HCT116 (cell line): Measurements from ENCODE around the gene CLIC6. TPM values are rescaled to one million over a fixed set of nuclear protein-coding genes. Genes with fewer than 3 reads are reported as not detected.

Experiments used
- ATAC-seq: fragments of 200-7000 bp; cut with Tn5 transposase; 2 replicates; pipeline ENCODE4 v1.9.1; 2020; ENCODE audit warnings: mild to moderate bottlenecking, moderate library complexity
- BruUV-seq: library from RNA; stranded (reverse); fragments of 400-500 nt; replicated peaks from 2 replicates; lab custom pipeline; 2021; lab: Mats Ljungman, UMichigan
- CTCF ChIA-PET: fragments of 300-600 bp; sonication (Branson Sonifier 250); formaldehyde crosslinking; loops from one replicate; lab custom pipeline; 2021; ENCODE audit warnings: antibody characterized with exemption; lab: Charles Lee
- POLR2A ChIA-PET: fragments of 300-600, 350-600 bp; sonication (Branson Sonifier 250); formaldehyde crosslinking; loops from one replicate; lab custom pipeline; 2021; ENCODE audit warnings: antibody characterized with exemption; lab: Charles Lee
- RAD21 ChIA-PET, 2 experiments: fragments of 300-600 bp; sonication (Branson Sonifier 250); formaldehyde crosslinking; loops; one replicate each; lab custom pipeline; 2023; ENCODE audit warnings: low total read pairs in 2 of 2; ENCODE audit not compliant: uncharacterized antibody in 2 of 2, unreplicated experiment in 2 of 2, low non-redundant PET in 1 of 2; lab: Charles Lee
- DNase-seq: peaks from one replicate; pipeline ENCODE4 v3.0.0-alpha.2; 2010; ENCODE audit warnings: low read depth, low spot score
- H2AFZ ChIP-seq: fragments of 200-600 bp; shearing (Covaris generic), sonication (generic); 2 replicates; pipeline ENCODE4 v1.6.1; 2017; ENCODE audit warnings: low read depth, mixed run types, mixed read lengths, antibody characterized with exemption, low read length; ENCODE audit not compliant: poor library complexity, severe bottlenecking
- H3K27ac ChIP-seq: 2 replicates; pipeline ENCODE4 v1.5.1; 2012; ENCODE audit warnings: low read depth, low read length
- H3K27me3 ChIP-seq: fragments of 200-600 bp; sonication (generic); 2 replicates; pipeline ENCODE4 v1.6.1; 2016; ENCODE audit warnings: mixed run types, low read length, mixed read lengths; ENCODE audit not compliant: insufficient read depth
- H3K36me3 ChIP-seq, 2 experiments: fragments of 200-500 bp in 1 of 2; fragments of 200-600 bp in 1 of 2; sonication (Bioruptor generic) in 1 of 2; sonication (generic) in 1 of 2; 2 replicates each; pipeline versions ENCODE4 v1.5.1 to v1.6.1; 2014 to 2016; ENCODE audit warnings: low read length in 2 of 2, inconsistent platforms in 1 of 2, mixed read lengths in 1 of 2, mixed run types in 1 of 2; ENCODE audit not compliant: insufficient read depth in 2 of 2, control insufficient read depth in 1 of 2
- H3K4me1 ChIP-seq, 2 experiments: fragments of 200-600 bp in 1 of 2; sonication (generic) in 1 of 2; 2 replicates each; pipeline versions ENCODE4 v1.5.1 to v1.6.1; 2012 to 2017; ENCODE audit warnings: low read length in 2 of 2, inconsistent platforms in 1 of 2, mild to moderate bottlenecking in 1 of 2, mixed read lengths in 1 of 2, mixed run types in 1 of 2, moderate library complexity in 1 of 2; ENCODE audit not compliant: insufficient read depth in 2 of 2, control insufficient read depth in 1 of 2
- H3K4me2 ChIP-seq: fragments of 200-600 bp; sonication (generic); 2 replicates; pipeline ENCODE4 v1.6.1; 2017; ENCODE audit warnings: mixed run types, low read length, mixed read lengths
- H3K4me3 ChIP-seq, 2 experiments: fragments of 200-600 bp in 1 of 2; sonication (generic) in 1 of 2; replicated peaks in 1 of 2; 2 replicates each; pipeline ENCODE4 v1.5.1; 2011 to 2016; ENCODE audit warnings: low read length in 2 of 2, control low read depth in 1 of 2, low read depth in 1 of 2, mild to moderate bottlenecking in 1 of 2, mixed read lengths in 1 of 2, mixed run types in 1 of 2
- H3K79me2 ChIP-seq: fragments of 200-600 bp; sonication (generic); 2 replicates; pipeline ENCODE4 v1.6.1; 2017; ENCODE audit warnings: mild to moderate bottlenecking, mixed run types, low read length, moderate library complexity, mixed read lengths; ENCODE audit not compliant: insufficient read depth
- H3K9ac ChIP-seq: fragments of 200-600 bp; sonication (generic); 2 replicates; pipeline ENCODE4 v1.6.1; 2016; ENCODE audit warnings: low read length, mixed read lengths
- H3K9me2 ChIP-seq: fragments of 200-600 bp; sonication (generic), shearing (Covaris generic); 2 replicates; pipeline ENCODE4 v1.6.1; 2017; ENCODE audit warnings: mixed run types, mild to moderate bottlenecking, moderate library complexity; ENCODE audit not compliant: insufficient read depth
- H3K9me3 ChIP-seq, 2 experiments: fragments of 200-500 bp in 1 of 2; fragments of 200-600 bp in 1 of 2; sonication (Bioruptor generic) in 1 of 2; sonication (generic) in 1 of 2; 2 replicates each; pipeline ENCODE4 v1.6.1; 2014 to 2017; ENCODE audit warnings: low read length in 2 of 2, mixed read lengths in 2 of 2, inconsistent platforms in 1 of 2, low read depth in 1 of 2, mild to moderate bottlenecking in 1 of 2, mixed run types in 1 of 2, moderate library complexity in 1 of 2; ENCODE audit not compliant: control insufficient read depth in 1 of 2, insufficient read depth in 1 of 2
- H4K20me1 ChIP-seq: fragments of 200-600 bp; sonication (generic), shearing (Covaris generic); 2 replicates; pipeline ENCODE4 v1.6.1; 2017; ENCODE audit warnings: mixed run types, mild to moderate bottlenecking, moderate library complexity; ENCODE audit not compliant: insufficient read depth
- ATF3 ChIP-seq: IDR thresholded peaks from 2 replicates; pipeline ENCODE4 v1.6.1; 2012
- CEBPB ChIP-seq: IDR thresholded peaks from 2 replicates; pipeline ENCODE4 v1.6.1; 2012; ENCODE audit warnings: low read depth
- CTCF ChIP-seq, 3 experiments: fragments of 200-600 bp in 1 of 3; sonication (generic) in 1 of 3; IDR thresholded peaks in 2 of 3; conservative IDR thresholded peaks in 1 of 3; 2 replicates each; pipeline ENCODE4 v1.5.1; 2012 to 2017; ENCODE audit warnings: low read depth in 2 of 3, low read length in 2 of 3, antibody characterized with exemption in 1 of 3, borderline replicate concordance in 1 of 3, control low read depth in 1 of 3, mild to moderate bottlenecking in 1 of 3, mixed read lengths in 1 of 3, mixed run types in 1 of 3, moderate library complexity in 1 of 3; ENCODE audit not compliant: insufficient read depth in 1 of 3
- EZH2 ChIP-seq: fragments of 200-600 bp; sonication (generic); IDR thresholded peaks from 2 replicates; pipeline ENCODE4 v1.6.1; 2017; ENCODE audit warnings: antibody characterized with exemption, mixed run types
- EZH2phosphoT487 ChIP-seq: fragments of 200-600 bp; IDR thresholded peaks from 2 replicates; pipeline ENCODE4 v1.6.1; 2018; ENCODE audit warnings: antibody characterized with exemption, borderline replicate concordance
- FOSL1 ChIP-seq: IDR thresholded peaks from 2 replicates; pipeline ENCODE4 v1.6.1; 2012; ENCODE audit warnings: low read depth
- POLR2A ChIP-seq: IDR thresholded peaks from 2 replicates; pipeline ENCODE4 v1.7.0; 2011; ENCODE audit warnings: borderline replicate concordance; ENCODE audit not compliant: insufficient read depth, insufficient read length; ENCODE audit errors: extremely low read depth
- POLR2AphosphoS5 ChIP-seq: IDR thresholded peaks from 2 replicates; pipeline ENCODE4 v1.6.1; 2011; ENCODE audit warnings: mild to moderate bottlenecking, low read depth, low read length, moderate library complexity
- RAD21 ChIP-seq: IDR thresholded peaks from 2 replicates; pipeline ENCODE4 v1.6.1; 2012; ENCODE audit warnings: low read depth, mild to moderate bottlenecking
- SIN3A ChIP-seq: IDR thresholded peaks from 2 replicates; pipeline ENCODE4 v1.6.1; 2012; ENCODE audit warnings: low read depth
- SRF ChIP-seq: IDR thresholded peaks from 2 replicates; pipeline ENCODE4 v1.6.1; 2012; ENCODE audit warnings: low read depth
- TCF7L2 ChIP-seq: IDR thresholded peaks from 2 replicates; pipeline ENCODE4 v1.7.0; 2011; ENCODE audit warnings: borderline replicate concordance, inconsistent platforms; ENCODE audit not compliant: insufficient read depth, insufficient read length; ENCODE audit errors: extremely low read depth
- YY1 ChIP-seq: IDR thresholded peaks from 2 replicates; pipeline ENCODE4 v1.6.1; 2011; ENCODE audit warnings: low read length, low read depth, moderate library complexity, mild to moderate bottlenecking; ENCODE audit not compliant: insufficient replicate concordance; ENCODE audit errors: extremely low read depth
- ZBTB33 ChIP-seq: IDR thresholded peaks from 2 replicates; pipeline ENCODE4 v1.6.1; 2011; ENCODE audit warnings: mild to moderate bottlenecking, low read length, moderate library complexity; ENCODE audit not compliant: insufficient replicate concordance; ENCODE audit errors: extremely low read depth
- ZFX ChIP-seq: fragments of 450-650 bp; IDR thresholded peaks from 2 replicates; pipeline ENCODE4 v1.6.1; 2017
- ZNF274 ChIP-seq: fragments of 200-500 bp; sonication (Bioruptor generic); IDR thresholded peaks from 2 replicates; pipeline ENCODE4 v1.6.1; 2014; ENCODE audit warnings: mild to moderate bottlenecking, low read depth, low read length, inconsistent platforms
- intact Hi-C: fragments of 100-400 bp; cut with micrococcal nuclease; formaldehyde crosslinking; loops from 2 replicates; pipeline ENCODE4 v1.10.0; 2022
- total RNA-seq: library from RNA; stranded (reverse); gene quantifications from one replicate; pipeline ENCODE4 v1.2.1, GENCODE V29; 2021; ENCODE audit not compliant: unreplicated experiment
- TF ChIP-seq, protein P1 (sequence below): IDR thresholded peaks from 2 replicates; pipeline ENCODE4 v1.6.1; 2012; ENCODE audit warnings: low read depth
- TF ChIP-seq, protein P2 (sequence below): IDR thresholded peaks from 2 replicates; pipeline ENCODE4 v1.6.1; 2012

The CLIC6 gene
- total RNA-seq, 1 experiment from 2014 or later = 0.05 TPM

DNA sequence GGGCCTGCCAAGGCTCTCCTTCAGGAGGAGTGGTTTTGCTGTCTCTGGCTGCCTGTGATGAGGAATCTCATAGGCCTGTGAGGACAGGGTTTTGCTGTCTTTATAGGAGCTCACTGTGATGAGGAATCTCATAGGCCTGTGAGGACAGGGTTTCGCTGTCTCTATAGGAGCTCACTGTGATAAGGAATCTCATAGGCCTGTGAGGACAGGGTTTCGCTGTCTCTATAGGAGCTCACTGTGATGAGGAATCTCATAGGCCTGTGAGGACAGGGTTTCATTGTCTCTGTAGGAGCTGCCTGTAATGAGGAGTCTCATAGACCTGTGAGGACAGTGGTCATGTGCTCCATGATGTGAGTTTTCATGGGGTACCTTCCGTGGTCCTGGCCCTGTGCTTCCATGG lies 29.0 kb downstream of the CLIC6 start:
- CTCF ChIA-PET = no interaction called here
- Histone ChIP-seq H3K27me3 (no peaks in the 10 kb centered on the region), H3K79me2 (no peaks in the 10 kb centered on the region), H2AFZ (no peak overlapping the region), H4K20me1 (no peaks in the 10 kb centered on the region), H3K9me2 (no peaks in the 10 kb centered on the region), H3K4me1 (peaks cover 0 to 3% of the 10 kb centered on the region in 2 experiments; a peak in 1 of 4 replicates), H3K4me2 (no peak overlapping the region), H3K9me3 (no peaks in the 10 kb centered on the region), H3K9ac (no peak overlapping the region), H3K27ac (no peak overlapping the region), H3K36me3 (no peaks in the 10 kb centered on the region), H3K4me3 (no peak overlapping the region)
- intact Hi-C loops = no loop called here
- ATAC-seq = no peak
- POLR2A ChIA-PET = no interaction called here
- no peak for DNase-seq
- TF ChIP-seq SRF = no peak
- no peak for TF ChIP-seq SIN3A
- TF ChIP-seq ZNF274 = no peak
- TF ChIP-seq YY1 = no peak
- no peak for TF ChIP-seq CEBPB
- no peak for TF ChIP-seq CTCF (IDR thresholded peaks at IDR 0.05 in 2 of 3, conservative IDR thresholded peaks at IDR 0.05 in 1 of 3; ENCODE audit: borderline replicate concordance in 1 of 3, insufficient read depth in 1 of 3, low read depth in 2 of 3, low read length in 2 of 3)
- no peak for TF ChIP-seq EZH2
- TF ChIP-seq, protein P1, sequence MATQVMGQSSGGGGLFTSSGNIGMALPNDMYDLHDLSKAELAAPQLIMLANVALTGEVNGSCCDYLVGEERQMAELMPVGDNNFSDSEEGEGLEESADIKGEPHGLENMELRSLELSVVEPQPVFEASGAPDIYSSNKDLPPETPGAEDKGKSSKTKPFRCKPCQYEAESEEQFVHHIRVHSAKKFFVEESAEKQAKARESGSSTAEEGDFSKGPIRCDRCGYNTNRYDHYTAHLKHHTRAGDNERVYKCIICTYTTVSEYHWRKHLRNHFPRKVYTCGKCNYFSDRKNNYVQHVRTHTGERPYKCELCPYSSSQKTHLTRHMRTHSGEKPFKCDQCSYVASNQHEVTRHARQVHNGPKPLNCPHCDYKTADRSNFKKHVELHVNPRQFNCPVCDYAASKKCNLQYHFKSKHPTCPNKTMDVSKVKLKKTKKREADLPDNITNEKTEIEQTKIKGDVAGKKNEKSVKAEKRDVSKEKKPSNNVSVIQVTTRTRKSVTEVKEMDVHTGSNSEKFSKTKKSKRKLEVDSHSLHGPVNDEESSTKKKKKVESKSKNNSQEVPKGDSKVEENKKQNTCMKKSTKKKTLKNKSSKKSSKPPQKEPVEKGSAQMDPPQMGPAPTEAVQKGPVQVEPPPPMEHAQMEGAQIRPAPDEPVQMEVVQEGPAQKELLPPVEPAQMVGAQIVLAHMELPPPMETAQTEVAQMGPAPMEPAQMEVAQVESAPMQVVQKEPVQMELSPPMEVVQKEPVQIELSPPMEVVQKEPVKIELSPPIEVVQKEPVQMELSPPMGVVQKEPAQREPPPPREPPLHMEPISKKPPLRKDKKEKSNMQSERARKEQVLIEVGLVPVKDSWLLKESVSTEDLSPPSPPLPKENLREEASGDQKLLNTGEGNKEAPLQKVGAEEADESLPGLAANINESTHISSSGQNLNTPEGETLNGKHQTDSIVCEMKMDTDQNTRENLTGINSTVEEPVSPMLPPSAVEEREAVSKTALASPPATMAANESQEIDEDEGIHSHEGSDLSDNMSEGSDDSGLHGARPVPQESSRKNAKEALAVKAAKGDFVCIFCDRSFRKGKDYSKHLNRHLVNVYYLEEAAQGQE = no peak
- TF ChIP-seq ATF3 = no peak
- TF ChIP-seq, protein P2, sequence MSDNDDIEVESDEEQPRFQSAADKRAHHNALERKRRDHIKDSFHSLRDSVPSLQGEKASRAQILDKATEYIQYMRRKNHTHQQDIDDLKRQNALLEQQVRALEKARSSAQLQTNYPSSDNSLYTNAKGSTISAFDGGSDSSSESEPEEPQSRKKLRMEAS = no peak
- no peak for TF ChIP-seq ZBTB33
- no peak for TF ChIP-seq RAD21
- TF ChIP-seq FOSL1 = no peak
- TF ChIP-seq ZFX = no peak
- TF ChIP-seq EZH2phosphoT487 = no peak
- TF ChIP-seq POLR2A = no peak
- TF ChIP-seq POLR2AphosphoS5 = no peak
- no peak for TF ChIP-seq TCF7L2
- RAD21 ChIA-PET = no interaction called here
- BruUV-seq = no TSS peak
